Esophagus squamous epithelium (tissue), 4 donors: ENCODE results near the gene EHBP1.

ENCODE experiments used
- CTCF ChIP-seq, 6 experiments: fragments of 450-650 bp in 4 of 6; fragments of 200-600 bp in 2 of 6; sonication (generic) in 2 of 6; IDR thresholded peaks; one replicate each; pipeline ENCODE4 v1.5.1; 2016 to 2019; ENCODE audit warnings: antibody characterized with exemption in 6 of 6, mild to moderate bottlenecking in 4 of 6, moderate library complexity in 4 of 6
- POLR2A ChIP-seq, 4 donors: fragments of 450-650 bp; IDR thresholded peaks; one replicate each; pipeline ENCODE4 v1.6.1; 2017; ENCODE audit warnings: antibody characterized with exemption in 4 of 4, mild to moderate bottlenecking in 4 of 4, moderate library complexity in 3 of 4

GRCh38 chr2:62760026-62760425, 54.5 kb downstream of the EHBP1 start:
- TF ChIP-seq CTCF (IDR thresholded peaks at IDR 0.05), result no peak
- no peak for TF ChIP-seq POLR2A (IDR thresholded peaks at IDR 0.05)
